Neural cell (in vitro differentiated cells): Measurements from ENCODE around the gene RAB7B. TPM values are rescaled to one million over a fixed set of nuclear protein-coding genes. Genes with fewer than 3 reads are reported as not detected.

ENCODE experiments used
- H2AFZ ChIP-seq: fragments of 200-600, 300-800 bp; sonication (generic), shearing (Covaris generic); 2 replicates; pipeline ENCODE4 v1.6.0; 2014; ENCODE audit warnings: low read depth, mild to moderate bottlenecking, antibody characterized with exemption, low read length, moderate library complexity
- H3F3A ChIP-seq: fragments of 200-600 bp; shearing (Covaris generic); 2 replicates; pipeline ENCODE4 v1.6.1; 2016; ENCODE audit warnings: mild to moderate bottlenecking, moderate library complexity, mixed read lengths, antibody characterized with exemption, low read length; ENCODE audit not compliant: insufficient read depth, poor library complexity, severe bottlenecking
- H3K27ac ChIP-seq: fragments of 200-600, 300-800 bp; sonication (generic), shearing (Covaris generic); 2 replicates; pipeline ENCODE4 v1.5.1; 2014; ENCODE audit warnings: mild to moderate bottlenecking, low read length, moderate library complexity
- H3K27me3 ChIP-seq: fragments of 300-800, 200-600 bp; sonication (generic), shearing (Covaris generic); 2 replicates; pipeline ENCODE4 v1.6.0; 2014; ENCODE audit warnings: mild to moderate bottlenecking, low read depth, low read length, moderate library complexity; ENCODE audit not compliant: insufficient read depth
- H3K36me3 ChIP-seq: fragments of 300-800, 200-600 bp; sonication (generic), shearing (Covaris generic); 2 replicates; pipeline ENCODE4 v1.5.1; 2014; ENCODE audit warnings: mild to moderate bottlenecking, antibody characterized with exemption, low read length, moderate library complexity; ENCODE audit not compliant: insufficient read depth
- H3K4me2 ChIP-seq: fragments of 300-800, 200-600 bp; sonication (generic), shearing (Covaris generic); 2 replicates; pipeline ENCODE4 v1.6.0; 2014; ENCODE audit warnings: mild to moderate bottlenecking, low read length
- H3K4me3 ChIP-seq: fragments of 300-800, 200-600 bp; sonication (generic), shearing (Covaris generic); 2 replicates; pipeline ENCODE4 v1.5.1; 2014; ENCODE audit warnings: mild to moderate bottlenecking, low read length, moderate library complexity
- H3K79me2 ChIP-seq: fragments of 200-600 bp; shearing (Covaris generic); replicated peaks from 2 replicates; pipeline ENCODE4 v1.6.0; 2014; ENCODE audit warnings: mild to moderate bottlenecking, low read length, moderate library complexity; ENCODE audit not compliant: insufficient read depth
- H3K9ac ChIP-seq: fragments of 300-800, 200-600 bp; sonication (generic), shearing (Covaris generic); 2 replicates; pipeline ENCODE4 v1.6.1; 2016; ENCODE audit warnings: mild to moderate bottlenecking, low read length, mixed read lengths
- H3K9me2 ChIP-seq: fragments of 200-600 bp; shearing (Covaris generic); 2 replicates; pipeline ENCODE4 v1.6.1; 2016; ENCODE audit warnings: mild to moderate bottlenecking, low read length, mixed read lengths; ENCODE audit not compliant: insufficient read depth
- H3K9me3 ChIP-seq: fragments of 200-600, 300-800 bp; sonication (generic), shearing (Covaris generic); 2 replicates; pipeline ENCODE4 v1.6.1; 2016; ENCODE audit warnings: mild to moderate bottlenecking, mixed run types, low read length, moderate library complexity, mixed read lengths
- H4K20me1 ChIP-seq: fragments of 200-600 bp; shearing (Covaris generic); 2 replicates; pipeline ENCODE4 v1.6.1; 2016; ENCODE audit warnings: mild to moderate bottlenecking, mixed run types; ENCODE audit not compliant: insufficient read depth
- CTCF ChIP-seq: fragments of 450-650 bp; IDR thresholded peaks from 2 replicates; pipeline ENCODE4 v1.5.1; 2014; ENCODE audit warnings: antibody characterized with exemption, mild to moderate bottlenecking, moderate library complexity; ENCODE audit not compliant: poor library complexity, severe bottlenecking
- EP300 ChIP-seq: fragments of 450-650 bp; conservative IDR thresholded peaks from 2 replicates; pipeline ENCODE4 v1.6.1; 2014; ENCODE audit warnings: antibody characterized with exemption, mild to moderate bottlenecking, moderate library complexity; ENCODE audit not compliant: poor library complexity, severe bottlenecking
- EZH2 ChIP-seq: fragments of 200-600, 300-800 bp; shearing (Covaris generic), sonication (generic); IDR thresholded peaks from 2 replicates; pipeline ENCODE4 v1.6.1; 2014; ENCODE audit warnings: antibody characterized with exemption, low read length, borderline replicate concordance, mild to moderate bottlenecking; ENCODE audit not compliant: insufficient read depth, poor library complexity, severe bottlenecking
- MXI1 ChIP-seq: fragments of 450-650 bp; conservative IDR thresholded peaks from 2 replicates; pipeline ENCODE4 v1.6.1; 2014; ENCODE audit warnings: antibody characterized with exemption, mild to moderate bottlenecking; ENCODE audit not compliant: poor library complexity, severe bottlenecking
- POLR2AphosphoS5 ChIP-seq: IDR thresholded peaks from 2 replicates; pipeline ENCODE4 v1.6.1; 2012
- RAD21 ChIP-seq: fragments of 450-650 bp; conservative IDR thresholded peaks from 2 replicates; pipeline ENCODE4 v1.6.1; 2014; ENCODE audit warnings: antibody characterized with exemption, mild to moderate bottlenecking, moderate library complexity
- REST ChIP-seq: IDR thresholded peaks from 2 replicates; pipeline ENCODE4 v1.6.1; 2012; ENCODE audit warnings: borderline replicate concordance
- SMC3 ChIP-seq: fragments of 450-650 bp; conservative IDR thresholded peaks from 2 replicates; pipeline ENCODE4 v1.6.1; 2014; ENCODE audit warnings: antibody characterized with exemption, mild to moderate bottlenecking, moderate library complexity; ENCODE audit not compliant: poor library complexity
- TAF1 ChIP-seq: IDR thresholded peaks from 2 replicates; pipeline ENCODE4 v1.6.1; 2012; ENCODE audit warnings: low read depth
- polyA plus RNA-seq: library from polyadenylated mRNA; depleted of rRNA; stranded (reverse); fragments of >200 nt; gene quantifications from 2 replicates; pipeline ENCODE4 v1.2.3, GENCODE V29; 2014

The RAB7B gene
- polyA plus RNA-seq, 1 donor from 2014 or later, result not detected

DNA sequence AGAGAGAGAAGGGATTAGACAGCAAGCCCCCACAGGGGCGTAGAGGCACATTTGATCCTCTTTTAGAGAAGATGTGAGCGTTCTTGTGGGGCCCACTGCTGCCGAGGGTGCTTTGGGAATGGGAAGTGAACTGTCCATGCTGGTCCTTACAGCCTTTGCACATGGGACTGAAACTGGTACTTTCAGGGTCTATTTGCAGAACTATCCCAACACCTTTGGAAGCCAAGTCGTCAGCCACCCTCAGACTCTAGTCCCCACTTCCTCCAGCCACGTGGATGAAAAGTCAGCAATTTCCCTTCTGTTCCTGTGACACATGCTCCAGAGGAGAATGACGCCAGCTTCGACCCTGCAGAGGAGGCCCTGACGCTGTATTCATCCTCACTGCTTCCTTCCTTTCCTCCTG lies 2.6 kb upstream of the RAB7B start:
- Histone ChIP-seq H3K79me2 (no peaks in the 10 kb centered on the region), H3K27ac (no peak overlapping the region), H3K36me3 (no peaks in the 10 kb centered on the region), H3K4me2 (no peak overlapping the region), H2AFZ (no peak overlapping the region), H3K9ac (no peak overlapping the region), H4K20me1 (no peaks in the 10 kb centered on the region), H3K9me2 (no peaks in the 10 kb centered on the region), H3K9me3 (no peaks in the 10 kb centered on the region), H3K27me3 (no peaks in the 10 kb centered on the region), H3K4me3 (no peak overlapping the region), H3F3A (no peaks in the 10 kb centered on the region)
- TF ChIP-seq POLR2AphosphoS5, result no peak
- TF ChIP-seq MXI1, result no peak
- TF ChIP-seq TAF1, result no peak
- TF ChIP-seq RAD21, result no peak
- no peak for TF ChIP-seq REST
- TF ChIP-seq CTCF, result no peak
- no peak for TF ChIP-seq SMC3
- no peak for TF ChIP-seq EP300
- no peak for TF ChIP-seq EZH2

DNA sequence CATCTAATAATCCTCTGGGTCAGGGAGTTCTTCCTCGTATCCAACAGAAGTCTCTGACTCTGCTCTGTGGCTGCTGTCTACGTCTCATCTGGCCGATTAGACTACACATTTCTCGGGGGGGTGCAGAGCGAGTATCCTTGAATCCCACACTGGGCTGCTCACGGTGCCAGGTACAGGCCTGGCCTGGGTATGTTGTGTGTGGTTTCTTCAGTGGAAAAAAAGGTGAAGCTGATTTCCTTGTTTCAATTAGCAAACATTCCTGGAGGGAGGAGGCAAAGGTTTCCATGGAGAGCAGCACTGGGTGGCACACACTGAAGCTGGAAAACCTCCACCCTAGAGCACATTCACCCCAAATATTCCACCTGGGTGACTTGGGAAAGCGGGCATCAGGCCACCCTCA lies 2.0 kb upstream of the RAB7B start:
- Histone ChIP-seq H3K4me2 (no peak overlapping the region), H3K27ac (no peak overlapping the region), H3K27me3 (no peaks in the 10 kb centered on the region), H3F3A (no peaks in the 10 kb centered on the region), H3K9me3 (no peaks in the 10 kb centered on the region), H2AFZ (no peak overlapping the region), H3K79me2 (no peaks in the 10 kb centered on the region), H3K9me2 (no peaks in the 10 kb centered on the region), H3K4me3 (no peak overlapping the region), H3K9ac (no peak overlapping the region), H3K36me3 (no peaks in the 10 kb centered on the region), H4K20me1 (no peaks in the 10 kb centered on the region)
- TF ChIP-seq MXI1 (no peak), SMC3 (no peak), EZH2 (no peak), TAF1 (no peak), POLR2AphosphoS5 (no peak), CTCF (no peak), REST (no peak), RAD21 (no peak), EP300 (no peak)
